GM23338 (cell line): ENCODE measurements around the gene TCERG1L. TPM values are rescaled to one million over a fixed set of nuclear protein-coding genes. Genes with fewer than 3 reads are reported as not detected.

Source experiments
- ATAC-seq: fragments of 200-7000 bp; cut with Tn5 transposase; 3 replicates; pipeline ENCODE4 v1.9.1; 2020
- DNase-seq: peaks from one replicate; pipeline ENCODE4 v3.0.0-alpha.2; 2015; ENCODE audit warnings: low spot score
- H2AFZ ChIP-seq: fragments of 200-600 bp; sonication (generic); 2 replicates; pipeline ENCODE4 v1.8.0; 2016; ENCODE audit warnings: antibody characterized with exemption, mild to moderate bottlenecking, moderate library complexity
- H3F3A ChIP-seq: fragments of 200-600 bp; sonication (generic); replicated peaks from 2 replicates; pipeline ENCODE4 v1.8.0; 2017; ENCODE audit warnings: antibody characterized with exemption, mixed run types, low read depth
- H3K27ac ChIP-seq: fragments of 200-600 bp; sonication (generic); 2 replicates; pipeline ENCODE4 v1.6.1; 2016; ENCODE audit warnings: low read depth
- H3K27me3 ChIP-seq: fragments of 200-600 bp; sonication (generic); 2 replicates; pipeline ENCODE4 v1.8.0; 2016; ENCODE audit warnings: mild to moderate bottlenecking, mixed run types, moderate library complexity; ENCODE audit not compliant: insufficient read depth
- H3K36me3 ChIP-seq: fragments of 200-600 bp; sonication (generic); 2 replicates; pipeline ENCODE4 v1.8.0; 2016; ENCODE audit warnings: mild to moderate bottlenecking; ENCODE audit not compliant: insufficient read depth
- H3K4me1 ChIP-seq: fragments of 200-600 bp; sonication (generic); 2 replicates; pipeline ENCODE4 v1.8.0; 2016; ENCODE audit warnings: mild to moderate bottlenecking, moderate library complexity; ENCODE audit not compliant: insufficient read depth
- H3K4me2 ChIP-seq: fragments of 200-600 bp; sonication (generic); 2 replicates; pipeline ENCODE4 v1.7.1; 2017; ENCODE audit warnings: mixed run types
- H3K4me3 ChIP-seq: fragments of 200-600 bp; sonication (generic); 2 replicates; pipeline ENCODE4 v1.6.1; 2016; ENCODE audit warnings: mixed run types
- H3K79me2 ChIP-seq: fragments of 200-600 bp; sonication (generic); replicated peaks from 2 replicates; pipeline ENCODE4 v1.8.0; 2017; ENCODE audit warnings: mild to moderate bottlenecking; ENCODE audit not compliant: insufficient read depth
- H3K9me2 ChIP-seq: fragments of 200-600 bp; sonication (generic); 2 replicates; pipeline ENCODE4 v1.8.0; 2017; ENCODE audit not compliant: insufficient read depth
- H4K20me1 ChIP-seq: fragments of 200-600 bp; sonication (generic); replicated peaks from 2 replicates; pipeline ENCODE4 v1.8.0; 2017; ENCODE audit warnings: mild to moderate bottlenecking; ENCODE audit not compliant: insufficient read depth
- H3K27ac Mint-ChIP-seq: 2 replicates; pipeline ENCODE4 v1.8.0; 2020; ENCODE audit warnings: inconsistent platforms, mild to moderate bottlenecking, moderate library complexity, mixed read lengths
- H3K27me3 Mint-ChIP-seq: 3 replicates; pipeline ENCODE4 v1.8.0; 2022; ENCODE audit warnings: low read depth, mild to moderate bottlenecking, moderate library complexity, mixed read lengths, inconsistent platforms; ENCODE audit not compliant: insufficient read depth, poor library complexity
- H3K36me3 Mint-ChIP-seq: 3 replicates; pipeline ENCODE4 v1.8.0; 2021; ENCODE audit warnings: low read depth, mild to moderate bottlenecking, inconsistent platforms, moderate library complexity, mixed read lengths
- H3K4me1 Mint-ChIP-seq: 3 replicates; pipeline ENCODE4 v1.8.0; 2020; ENCODE audit warnings: mild to moderate bottlenecking, inconsistent platforms, mixed read lengths
- H3K4me3 Mint-ChIP-seq: 3 replicates; pipeline ENCODE4 v1.8.0; 2021; ENCODE audit warnings: moderate library complexity, mild to moderate bottlenecking, inconsistent platforms, mixed read lengths
- H3K9me3 Mint-ChIP-seq: 3 replicates; pipeline ENCODE4 v1.8.0; 2020; ENCODE audit warnings: moderate library complexity, mild to moderate bottlenecking, inconsistent platforms, mixed read lengths
- CREB1 ChIP-seq: fragments of 250-450 bp; sonication (Bioruptor Pico); IDR thresholded peaks from 2 replicates; pipeline ENCODE4 v1.5.0; 2020; ENCODE audit warnings: low read depth, mild to moderate bottlenecking, moderate library complexity
- CTCF ChIP-seq, 2 experiments: fragments of 200-600 bp in 1 of 2; sonication (generic) in 1 of 2; conservative IDR thresholded peaks; 2 replicates each; pipeline versions ENCODE4 v1.5.1 to v1.6.1; 2016 to 2017; ENCODE audit warnings: antibody characterized with exemption in 2 of 2, low read depth in 2 of 2, mild to moderate bottlenecking in 2 of 2, moderate library complexity in 1 of 2
- EZH2 ChIP-seq: fragments of 200-600 bp; sonication (generic); IDR thresholded peaks from one replicate; pipeline ENCODE4 v1.8.0; 2017; ENCODE audit warnings: antibody characterized with exemption, mild to moderate bottlenecking, low read depth; ENCODE audit not compliant: unreplicated experiment
- EZH2phosphoT487 ChIP-seq: fragments of 200-600 bp; sonication (generic); IDR thresholded peaks from one replicate; pipeline ENCODE4 v1.8.1; 2018; ENCODE audit warnings: antibody characterized with exemption; ENCODE audit not compliant: unreplicated experiment
- JUNB ChIP-seq: IDR thresholded peaks from one replicate; pipeline ENCODE4 v1.6.1; 2016; ENCODE audit warnings: antibody characterized with exemption; ENCODE audit not compliant: unreplicated experiment
- NANOG ChIP-seq: IDR thresholded peaks from 2 replicates; pipeline ENCODE4 v1.6.1; 2016; ENCODE audit warnings: antibody characterized with exemption, borderline replicate concordance
- STAT1 ChIP-seq: IDR thresholded peaks from one replicate; pipeline ENCODE4 v1.6.1; 2016; ENCODE audit warnings: antibody characterized with exemption; ENCODE audit not compliant: unreplicated experiment
- ZNF114 ChIP-seq: fragments of 250-450 bp; sonication (Bioruptor Pico); IDR thresholded peaks from 2 replicates; pipeline ENCODE4 v1.5.0; 2020; ENCODE audit warnings: mild to moderate bottlenecking, moderate library complexity
- ZNF331 ChIP-seq: fragments of 250-450 bp; sonication (Bioruptor Pico); IDR thresholded peaks from 2 replicates; pipeline ENCODE4 v1.5.0; 2020; ENCODE audit warnings: low read depth, mild to moderate bottlenecking, moderate library complexity
- ZNF462 ChIP-seq: fragments of 250-450 bp; sonication (Bioruptor Pico); IDR thresholded peaks from 2 replicates; pipeline ENCODE4 v1.5.0; 2020; ENCODE audit warnings: mild to moderate bottlenecking, moderate library complexity
- polyA plus RNA-seq: library from polyadenylated mRNA; unstranded; fragments of >200 nt; fragmentation: Nextera tagmentation; extraction: Ambion mirVana; gene quantifications from 2 replicates; pipeline ENCODE4 v1.2.1, GENCODE V29; 2016
- total RNA-seq: library from RNA; depleted of rRNA; stranded (reverse); fragments of >200 nt; shearing (Covaris generic); gene quantifications from 2 replicates; pipeline ENCODE4 v1.2.3, GENCODE V29; 2014
- TF ChIP-seq, protein P1 (sequence below): IDR thresholded peaks from one replicate; pipeline ENCODE4 v1.6.1; 2018; ENCODE audit warnings: antibody characterized with exemption; ENCODE audit not compliant: unreplicated experiment

Gene TCERG1L
- total and polyA plus RNA-seq, 2 experiments from 2014 or later, result 3.9 to 5.5 TPM

- Histone ChIP-seq H4K20me1 (no peaks in the 10 kb centered on the region), H3K4me3 (peak overlapping the region; percentile 49), H3K9me2 (no peaks in the 10 kb centered on the region), H3K36me3 (no peaks in the 10 kb centered on the region; the same call in 1 of the 2 replicates), H3K4me1 (peaks cover 3% of the 10 kb centered on the region; the same call in 1 of the 2 replicates), H3K79me2 (no peaks in the 10 kb centered on the region), H3K27ac (no peak overlapping the region), H3K4me2 (peak overlapping the region; percentile 75), H2AFZ (no peak overlapping the region), H3F3A (no peaks in the 10 kb centered on the region), H3K27me3 (peaks cover 7% of the 10 kb centered on the region; the same call in 1 of the 2 replicates)
- Mint-ChIP-seq H3K4me3 (no peak overlapping the region), H3K27ac (no peak overlapping the region), H3K4me1 (peaks cover 6% of the 10 kb centered on the region; the same call in 2 of the 3 replicates), H3K36me3 (peaks cover 8% of the 10 kb centered on the region), H3K27me3 (peaks cover 3% of the 10 kb centered on the region), H3K9me3 (peaks cover 76% of the 10 kb centered on the region)
- peak; percentile 40 to 77 for TF ChIP-seq CTCF (conservative IDR thresholded peaks at IDR 0.05; ENCODE audit: low read depth in 2 of 2)
- peak; percentile 30; the same call in 1 of the 2 replicates for TF ChIP-seq CREB1 (CRISPR knock-in tag)
- no peak for TF ChIP-seq NANOG
- TF ChIP-seq EZH2phosphoT487, result no peak
- TF ChIP-seq JUNB, result no peak
- no peak for TF ChIP-seq STAT1
- TF ChIP-seq ZNF114 (CRISPR knock-in tag), result no peak
- ATAC-seq (peak; percentile 83), DNase-seq (peak; percentile 71)
Measured at GRCh38 chr10:131312478-131312836, 936 bp upstream of the TCERG1L start.

DNA sequence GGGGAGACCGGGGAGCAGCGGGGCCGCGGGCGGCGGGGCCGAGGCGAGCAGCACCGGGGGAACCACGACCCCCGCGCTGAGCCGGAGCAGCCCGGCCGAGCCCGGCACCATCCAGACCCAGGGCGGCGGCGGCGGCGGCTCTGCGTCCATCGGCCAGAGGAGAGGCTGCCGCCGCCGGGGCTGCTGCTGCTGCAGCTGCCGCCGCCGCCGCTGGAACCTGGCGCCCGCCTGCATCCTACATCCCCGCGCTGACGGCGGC, 190 bp downstream of the TCERG1L start:
- Mint-ChIP-seq H3K4me3 (no peak overlapping the region), H3K9me3 (peaks cover 71% of the 10 kb centered on the region), H3K27me3 (peaks cover 3% of the 10 kb centered on the region), H3K4me1 (peaks cover 6% of the 10 kb centered on the region; the same call in 2 of the 3 replicates), H3K27ac (no peak overlapping the region), H3K36me3 (peaks cover 8% of the 10 kb centered on the region)
- Histone ChIP-seq H3K27ac (no peak overlapping the region), H3K4me2 (no peak overlapping the region), H3F3A (no peaks in the 10 kb centered on the region), H3K27me3 (peaks cover 7% of the 10 kb centered on the region; the same call in 1 of the 2 replicates), H3K4me3 (peak overlapping the region; percentile 55; the same call in 1 of the 2 replicates), H3K9me2 (no peaks in the 10 kb centered on the region), H3K36me3 (no peaks in the 10 kb centered on the region; the same call in 1 of the 2 replicates), H3K79me2 (no peaks in the 10 kb centered on the region), H4K20me1 (no peaks in the 10 kb centered on the region), H3K4me1 (peaks cover 3% of the 10 kb centered on the region; the same call in 1 of the 2 replicates), H2AFZ (no peak overlapping the region)
- no peak for ATAC-seq
- no peak for DNase-seq
- TF ChIP-seq EZH2 (no peak), ZNF114 (CRISPR knock-in tag) (no peak), ZNF462 (CRISPR knock-in tag) (no peak), EZH2phosphoT487 (no peak), ZNF331 (CRISPR knock-in tag) (no peak), NANOG (no peak), CREB1 (CRISPR knock-in tag) (no peak)
- TF ChIP-seq, protein P1, sequence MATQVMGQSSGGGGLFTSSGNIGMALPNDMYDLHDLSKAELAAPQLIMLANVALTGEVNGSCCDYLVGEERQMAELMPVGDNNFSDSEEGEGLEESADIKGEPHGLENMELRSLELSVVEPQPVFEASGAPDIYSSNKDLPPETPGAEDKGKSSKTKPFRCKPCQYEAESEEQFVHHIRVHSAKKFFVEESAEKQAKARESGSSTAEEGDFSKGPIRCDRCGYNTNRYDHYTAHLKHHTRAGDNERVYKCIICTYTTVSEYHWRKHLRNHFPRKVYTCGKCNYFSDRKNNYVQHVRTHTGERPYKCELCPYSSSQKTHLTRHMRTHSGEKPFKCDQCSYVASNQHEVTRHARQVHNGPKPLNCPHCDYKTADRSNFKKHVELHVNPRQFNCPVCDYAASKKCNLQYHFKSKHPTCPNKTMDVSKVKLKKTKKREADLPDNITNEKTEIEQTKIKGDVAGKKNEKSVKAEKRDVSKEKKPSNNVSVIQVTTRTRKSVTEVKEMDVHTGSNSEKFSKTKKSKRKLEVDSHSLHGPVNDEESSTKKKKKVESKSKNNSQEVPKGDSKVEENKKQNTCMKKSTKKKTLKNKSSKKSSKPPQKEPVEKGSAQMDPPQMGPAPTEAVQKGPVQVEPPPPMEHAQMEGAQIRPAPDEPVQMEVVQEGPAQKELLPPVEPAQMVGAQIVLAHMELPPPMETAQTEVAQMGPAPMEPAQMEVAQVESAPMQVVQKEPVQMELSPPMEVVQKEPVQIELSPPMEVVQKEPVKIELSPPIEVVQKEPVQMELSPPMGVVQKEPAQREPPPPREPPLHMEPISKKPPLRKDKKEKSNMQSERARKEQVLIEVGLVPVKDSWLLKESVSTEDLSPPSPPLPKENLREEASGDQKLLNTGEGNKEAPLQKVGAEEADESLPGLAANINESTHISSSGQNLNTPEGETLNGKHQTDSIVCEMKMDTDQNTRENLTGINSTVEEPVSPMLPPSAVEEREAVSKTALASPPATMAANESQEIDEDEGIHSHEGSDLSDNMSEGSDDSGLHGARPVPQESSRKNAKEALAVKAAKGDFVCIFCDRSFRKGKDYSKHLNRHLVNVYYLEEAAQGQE, result no peak
